VCaP (cell line): ENCODE data around the gene XRCC4.
A peak's percentile ranks its signal among the peaks of the same experiment; 100 is the strongest.

ENCODE experiments used
- H3K27ac ChIP-seq: fragments of 450-650 bp; 2 replicates; pipeline ENCODE4 v1.5.1; 2017
- TF ChIP-seq, protein P1 (sequence below): fragments of 450-650 bp; conservative IDR thresholded peaks from 2 replicates; pipeline ENCODE4 v1.5.1; 2017; ENCODE audit warnings: mild to moderate bottlenecking, moderate library complexity

The XRCC4 gene

DNA sequence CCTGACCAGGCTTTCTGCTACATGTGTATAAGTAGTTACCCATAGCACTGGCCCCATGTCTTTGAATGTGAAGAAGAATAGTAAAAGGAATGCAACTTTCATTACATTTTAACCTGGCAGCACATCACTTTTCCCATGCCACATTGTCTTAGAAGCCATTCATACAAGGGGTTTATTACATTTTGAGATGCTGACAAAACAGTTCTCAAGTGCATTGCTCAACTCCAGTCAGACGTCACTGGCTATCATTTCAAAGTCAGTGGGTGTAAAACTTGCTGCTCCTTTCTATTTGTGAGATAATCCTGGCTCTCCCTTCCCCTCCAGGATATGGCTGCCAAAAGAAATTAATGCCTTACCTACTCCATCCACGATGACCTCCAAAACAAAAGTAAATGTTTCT lies 297.2 kb downstream of the XRCC4 start:
- H3K27ac ChIP-seq, result no peak overlapping the region
- TF ChIP-seq, protein P1, sequence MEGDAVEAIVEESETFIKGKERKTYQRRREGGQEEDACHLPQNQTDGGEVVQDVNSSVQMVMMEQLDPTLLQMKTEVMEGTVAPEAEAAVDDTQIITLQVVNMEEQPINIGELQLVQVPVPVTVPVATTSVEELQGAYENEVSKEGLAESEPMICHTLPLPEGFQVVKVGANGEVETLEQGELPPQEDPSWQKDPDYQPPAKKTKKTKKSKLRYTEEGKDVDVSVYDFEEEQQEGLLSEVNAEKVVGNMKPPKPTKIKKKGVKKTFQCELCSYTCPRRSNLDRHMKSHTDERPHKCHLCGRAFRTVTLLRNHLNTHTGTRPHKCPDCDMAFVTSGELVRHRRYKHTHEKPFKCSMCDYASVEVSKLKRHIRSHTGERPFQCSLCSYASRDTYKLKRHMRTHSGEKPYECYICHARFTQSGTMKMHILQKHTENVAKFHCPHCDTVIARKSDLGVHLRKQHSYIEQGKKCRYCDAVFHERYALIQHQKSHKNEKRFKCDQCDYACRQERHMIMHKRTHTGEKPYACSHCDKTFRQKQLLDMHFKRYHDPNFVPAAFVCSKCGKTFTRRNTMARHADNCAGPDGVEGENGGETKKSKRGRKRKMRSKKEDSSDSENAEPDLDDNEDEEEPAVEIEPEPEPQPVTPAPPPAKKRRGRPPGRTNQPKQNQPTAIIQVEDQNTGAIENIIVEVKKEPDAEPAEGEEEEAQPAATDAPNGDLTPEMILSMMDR, result no peak

DNA sequence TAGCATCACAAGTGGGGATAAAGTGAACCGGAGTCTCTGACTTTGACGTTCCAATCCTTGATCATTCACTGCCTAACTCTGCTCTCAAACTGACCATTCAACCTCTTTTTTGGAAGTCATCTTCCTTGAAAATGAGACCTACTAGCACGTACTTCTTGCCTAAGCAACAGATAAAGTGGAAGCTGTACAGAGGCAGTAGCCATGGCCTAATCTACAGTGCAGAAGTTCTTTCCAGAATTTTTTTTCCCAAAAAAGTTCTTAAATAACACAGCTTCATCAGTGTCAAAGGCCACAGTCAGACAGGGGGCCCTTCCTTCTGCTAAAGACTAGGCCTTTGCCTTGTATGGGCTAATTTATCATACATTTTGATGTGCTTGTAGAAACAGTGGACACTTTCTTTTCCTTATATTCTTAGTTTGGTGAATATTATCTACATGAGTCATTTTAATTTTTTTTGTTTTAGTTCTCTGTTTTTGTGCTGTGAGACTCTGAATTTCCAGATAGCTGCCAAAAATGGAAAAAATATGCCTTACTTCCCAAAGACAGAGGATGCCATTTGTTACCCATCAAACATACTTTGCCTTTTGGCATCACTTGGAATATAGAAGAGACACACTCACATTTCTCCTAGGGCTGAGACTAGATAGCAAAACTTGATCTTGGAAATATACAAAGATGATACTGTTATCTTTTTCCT lies 297.9 kb downstream of the XRCC4 start:
- TF ChIP-seq, protein P1, result no peak

DNA sequence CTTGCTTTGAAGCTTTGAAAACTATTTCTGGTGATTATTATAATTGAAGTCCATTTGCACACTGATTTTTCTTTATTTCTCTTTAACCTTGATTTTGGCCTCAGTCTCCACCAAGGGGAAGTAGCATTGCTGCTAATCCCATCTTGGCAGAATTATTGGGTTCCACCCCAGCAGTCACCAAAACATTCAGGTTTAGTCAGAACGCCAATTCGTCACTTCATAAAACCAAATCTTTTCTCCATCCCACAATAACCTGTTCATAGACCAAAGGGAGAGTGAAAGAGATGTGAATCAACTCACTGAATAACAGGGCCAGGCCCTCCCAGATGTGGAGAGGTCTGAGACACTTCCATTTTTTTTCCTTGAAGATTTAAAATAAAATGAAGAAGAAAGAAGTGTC lies 299.1 kb downstream of the XRCC4 start:
- no peak overlapping the region for H3K27ac ChIP-seq
- TF ChIP-seq, protein P1, result no peak

More for the DNA sequence above, 297.9 kb downstream of the XRCC4 start:
- no peak overlapping the region for H3K27ac ChIP-seq

- no peak overlapping the region for H3K27ac ChIP-seq
- TF ChIP-seq, protein P1, result no peak
Observed at GRCh38 chr5:83377131-83377865, 300.0 kb downstream of the XRCC4 start.

GRCh38 chr5:83378624-83379289 lies 301.4 kb downstream of the XRCC4 start:
- H3K27ac ChIP-seq, result no peak overlapping the region
- TF ChIP-seq, protein P1, result no peak

GRCh38 chr5:83385812-83386211 lies 308.5 kb downstream of the XRCC4 start:
- TF ChIP-seq, protein P1, result 0 out of 2 replicates have a peak, but pooled peaks have one; percentile 7
- no peak overlapping the region for H3K27ac ChIP-seq

GRCh38 chr5:83387041-83387440 lies 309.7 kb downstream of the XRCC4 start:
- H3K27ac ChIP-seq, result no peak overlapping the region
- TF ChIP-seq, protein P1, result no peak
